Gastrocnemius medialis (tissue), 4 donors: ENCODE data around the gene SEPTIN12. TPM values are rescaled to one million over a fixed set of nuclear protein-coding genes. Genes with fewer than 3 reads are reported as not detected.

ENCODE experiments used
- ATAC-seq, 2 donors: fragments of 150-250 bp; one replicate each; pipeline ENCODE4 v1.9.1; 2016
- DNase-seq, 2 donors: peaks; one replicate each; pipeline ENCODE4 v3.0.0-alpha.2; 2019
- H3K27ac ChIP-seq, 4 donors: fragments of 200-600 bp; sonication (generic); 1 replicate in 1 of 4; 2 replicates in 3 of 4; pipeline ENCODE4 v1.5.1; 2016 to 2018; ENCODE audit warnings: mild to moderate bottlenecking in 2 of 4, moderate library complexity in 1 of 4
- H3K27me3 ChIP-seq, 3 donors: fragments of 200-600 bp; sonication (generic) in 2 of 3; 1 replicate in 1 of 3; 2 replicates in 2 of 3; pipeline versions ENCODE4 v1.5.1 to v1.6.0; 2016 to 2019; ENCODE audit warnings: mild to moderate bottlenecking in 1 of 3, moderate library complexity in 1 of 3
- H3K36me3 ChIP-seq, 2 donors: fragments of 200-600 bp; sonication (generic) in 1 of 2; one replicate each; pipeline ENCODE4 v1.5.1; 2017 to 2018
- H3K4me1 ChIP-seq, 2 donors: fragments of 200-600 bp; sonication (generic) in 1 of 2; one replicate each; pipeline ENCODE4 v1.5.1; 2016 to 2017; ENCODE audit warnings: mild to moderate bottlenecking in 2 of 2
- H3K4me3 ChIP-seq, 4 donors: fragments of 200-600 bp; sonication (generic) in 3 of 4; 1 replicate in 1 of 4; 2 replicates in 3 of 4; pipeline ENCODE4 v1.5.1; 2016 to 2019; ENCODE audit warnings: mild to moderate bottlenecking in 2 of 4
- H3K9me3 ChIP-seq, 3 donors: fragments of 200-600 bp; sonication (generic) in 2 of 3; 1 replicate in 1 of 3; 2 replicates in 2 of 3; pipeline ENCODE4 v1.5.1; 2016 to 2019
- POLR2A ChIP-seq, 2 donors: fragments of 450-650 bp; IDR thresholded peaks; one replicate each; pipeline ENCODE4 v1.6.1; 2017; ENCODE audit warnings: antibody characterized with exemption in 2 of 2, mild to moderate bottlenecking in 2 of 2, moderate library complexity in 2 of 2
- in situ Hi-C, 4 donors: fragments of 200-750 bp; cut with MboI; loops; one replicate each; pipeline versions ENCODE4 v1.15.0 to v1.8.0; 2017; ENCODE audit warnings: low sequenced_read_pairs in 4 of 4
- intact Hi-C: fragments of 100-400 bp; cut with DNase I; formaldehyde crosslinking; loops from one replicate; pipeline ENCODE4 v1.15.1; 2023; ENCODE audit warnings: low total_unique reads
- total RNA-seq, 4 donors: library from RNA; depleted of rRNA; stranded (reverse); fragments of >200 nt; gene quantifications; one replicate each; pipeline versions ENCODE4 v1.1.0 to v1.2.3, GENCODE V29; 2016
- TF ChIP-seq, protein P1 (sequence below), 5 experiments: fragments of 450-650 bp in 3 of 5; fragments of 200-600 bp in 2 of 5; sonication (generic) in 2 of 5; IDR thresholded peaks in 4 of 5; conservative IDR thresholded peaks in 1 of 5; 1 replicate in 4 of 5; 2 replicates in 1 of 5; pipeline ENCODE4 v1.5.1; 2016 to 2019; ENCODE audit warnings: antibody characterized with exemption in 5 of 5, mild to moderate bottlenecking in 3 of 5, moderate library complexity in 3 of 5

The SEPTIN12 gene
- total RNA-seq, 4 donors from 2014 or later, result not detected

DNA sequence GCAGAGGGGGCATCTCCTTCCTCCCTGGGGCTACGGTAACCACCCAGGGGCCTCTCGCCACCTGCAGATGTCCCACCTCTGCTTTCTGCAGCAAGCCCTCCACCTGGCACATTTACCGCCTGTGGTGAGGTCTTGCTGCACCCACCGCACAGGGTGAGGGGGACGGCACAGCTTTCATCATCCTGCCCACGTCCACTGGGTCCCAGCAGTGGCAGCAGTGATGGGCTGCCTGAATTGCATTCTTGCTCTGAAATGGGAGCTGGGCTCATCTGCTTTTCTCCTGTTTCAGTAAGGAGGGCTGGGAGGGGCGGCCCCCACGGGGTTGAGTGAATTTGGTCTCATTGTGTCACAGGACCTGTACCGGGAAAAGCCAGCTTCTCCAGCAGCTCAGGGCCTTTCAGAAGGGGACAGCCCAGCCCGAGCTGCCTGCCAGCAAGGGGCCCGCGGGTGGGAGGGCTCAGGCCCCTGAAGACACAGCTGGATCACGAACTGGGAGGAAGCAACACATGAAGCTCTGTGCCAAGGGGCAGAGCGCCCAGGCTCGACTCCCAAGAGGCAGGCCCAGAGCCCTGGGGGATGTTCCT lies 41.1 kb downstream of the SEPTIN12 start:
- ATAC-seq, result no peak
- in situ Hi-C loops (no loop called here), intact Hi-C loops (no loop called here)
- Histone ChIP-seq H3K36me3 (peaks cover 2 to 13% of the 10 kb centered on the region in 2 donors), H3K4me3 (no peak overlapping the region), H3K27me3 (peaks cover 0 to 3% (median 0%) of the 10 kb centered on the region in 3 donors), H3K27ac (no peak overlapping the region), H3K4me1 (peaks cover 0 to 3% of the 10 kb centered on the region in 2 donors), H3K9me3 (no peaks in the 10 kb centered on the region)
- TF ChIP-seq, protein P1, sequence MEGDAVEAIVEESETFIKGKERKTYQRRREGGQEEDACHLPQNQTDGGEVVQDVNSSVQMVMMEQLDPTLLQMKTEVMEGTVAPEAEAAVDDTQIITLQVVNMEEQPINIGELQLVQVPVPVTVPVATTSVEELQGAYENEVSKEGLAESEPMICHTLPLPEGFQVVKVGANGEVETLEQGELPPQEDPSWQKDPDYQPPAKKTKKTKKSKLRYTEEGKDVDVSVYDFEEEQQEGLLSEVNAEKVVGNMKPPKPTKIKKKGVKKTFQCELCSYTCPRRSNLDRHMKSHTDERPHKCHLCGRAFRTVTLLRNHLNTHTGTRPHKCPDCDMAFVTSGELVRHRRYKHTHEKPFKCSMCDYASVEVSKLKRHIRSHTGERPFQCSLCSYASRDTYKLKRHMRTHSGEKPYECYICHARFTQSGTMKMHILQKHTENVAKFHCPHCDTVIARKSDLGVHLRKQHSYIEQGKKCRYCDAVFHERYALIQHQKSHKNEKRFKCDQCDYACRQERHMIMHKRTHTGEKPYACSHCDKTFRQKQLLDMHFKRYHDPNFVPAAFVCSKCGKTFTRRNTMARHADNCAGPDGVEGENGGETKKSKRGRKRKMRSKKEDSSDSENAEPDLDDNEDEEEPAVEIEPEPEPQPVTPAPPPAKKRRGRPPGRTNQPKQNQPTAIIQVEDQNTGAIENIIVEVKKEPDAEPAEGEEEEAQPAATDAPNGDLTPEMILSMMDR (IDR thresholded peaks at IDR 0.05 in 4 of 5, conservative IDR thresholded peaks at IDR 0.05 in 1 of 5), result no peak
- no peak for TF ChIP-seq POLR2A (IDR thresholded peaks at IDR 0.05)
- no peak for DNase-seq

DNA sequence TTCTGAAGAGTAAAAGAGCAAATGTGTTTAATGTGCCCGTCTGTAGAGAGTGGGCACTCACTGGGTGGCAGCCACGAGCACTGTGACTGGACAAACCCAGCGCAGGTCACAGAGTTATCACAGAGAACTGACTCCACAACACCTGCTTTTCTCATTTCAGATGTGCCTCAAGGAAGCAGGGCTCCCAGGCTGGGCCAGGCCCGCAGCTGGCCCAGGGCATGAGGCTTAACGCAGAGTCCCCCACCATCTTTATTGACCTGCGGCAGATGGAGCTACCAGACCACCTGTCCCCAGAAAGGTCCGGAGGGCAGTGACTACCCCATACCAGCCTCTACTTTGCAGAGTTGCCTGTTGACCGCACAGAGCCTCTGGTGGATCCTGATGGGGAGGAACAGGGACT lies 41.9 kb downstream of the SEPTIN12 start:
- peaks cover 0 to 4% of the 10 kb centered on the region in 2 donors for H3K36me3 ChIP-seq
- peaks cover 0 to 3% (median 0%) of the 10 kb centered on the region in 3 donors for H3K27me3 ChIP-seq
- intact Hi-C loops, result no loop called here
- DNase-seq (no peak), ATAC-seq (no peak)
- no peak overlapping the region for H3K27ac ChIP-seq
- no peaks in the 10 kb centered on the region for H3K9me3 ChIP-seq
- in situ Hi-C loops, result no loop called here
- peaks cover 0 to 3% of the 10 kb centered on the region in 2 donors for H3K4me1 ChIP-seq
- no peak overlapping the region for H3K4me3 ChIP-seq
- TF ChIP-seq, protein P1 (IDR thresholded peaks at IDR 0.05 in 4 of 5, conservative IDR thresholded peaks at IDR 0.05 in 1 of 5), result no peak
- TF ChIP-seq POLR2A (IDR thresholded peaks at IDR 0.05), result no peak

DNA sequence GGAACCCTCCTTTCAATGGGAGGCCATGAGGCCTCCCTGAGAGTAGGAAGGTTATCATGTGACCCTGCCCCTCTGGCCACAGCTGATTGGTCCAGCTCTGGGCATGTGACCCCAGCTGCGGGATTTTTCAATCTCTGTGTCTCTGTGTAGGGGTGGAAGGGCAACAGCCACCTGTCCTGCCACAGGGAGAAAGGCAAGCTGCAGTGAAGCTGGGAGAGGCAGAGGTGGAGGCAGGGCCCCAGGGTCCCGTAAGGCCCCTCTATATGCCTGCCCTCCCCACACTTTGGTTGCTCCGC lies 42.9 kb downstream of the SEPTIN12 start:
- Histone ChIP-seq H3K27ac (no peak overlapping the region), H3K4me1 (peaks cover 0 to 3% of the 10 kb centered on the region in 2 donors), H3K4me3 (no peak overlapping the region), H3K36me3 (no peaks in the 10 kb centered on the region), H3K9me3 (no peaks in the 10 kb centered on the region), H3K27me3 (peaks cover 0 to 3% (median 0%) of the 10 kb centered on the region in 3 donors)
- TF ChIP-seq, protein P1 (IDR thresholded peaks at IDR 0.05 in 4 of 5, conservative IDR thresholded peaks at IDR 0.05 in 1 of 5), result no peak
- TF ChIP-seq POLR2A (IDR thresholded peaks at IDR 0.05), result no peak
- DNase-seq (no peak), ATAC-seq (no peak)
- in situ Hi-C loops, result no loop called here
- intact Hi-C loops, result no loop called here

DNA sequence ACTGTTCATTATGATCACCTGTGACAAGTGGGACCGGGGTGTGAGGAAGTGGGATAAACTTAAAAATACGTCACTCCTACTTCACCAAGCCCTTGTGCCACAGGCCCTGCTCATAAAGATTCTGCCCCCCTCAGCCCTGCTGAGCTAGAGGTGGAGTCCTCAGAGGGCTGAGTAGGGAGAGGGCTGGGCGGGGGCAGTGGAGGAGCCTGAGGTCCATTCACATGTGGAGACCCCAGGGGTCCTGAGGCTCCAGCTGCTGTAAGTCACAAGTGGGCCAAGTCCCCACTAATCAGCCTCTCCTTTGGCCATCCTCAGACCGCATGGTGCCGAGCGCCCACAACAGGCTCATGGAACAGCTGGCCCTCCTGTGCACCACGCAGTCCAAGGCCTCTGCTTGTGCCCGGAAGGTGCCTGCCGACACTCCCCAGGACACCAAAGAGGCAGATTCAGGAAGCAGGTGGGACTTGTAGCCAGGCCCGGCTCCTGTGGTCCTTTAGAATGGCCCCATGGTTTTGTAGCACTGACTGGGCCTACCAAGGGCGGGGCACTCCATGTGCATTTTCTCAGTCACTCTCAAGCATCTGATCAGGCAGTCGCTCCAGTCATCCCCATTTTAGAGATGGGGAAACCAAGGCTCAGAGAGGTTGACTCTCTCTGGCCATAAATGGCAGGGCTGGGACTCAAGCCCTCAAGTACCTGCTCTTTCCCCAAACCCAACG lies 43.4 kb downstream of the SEPTIN12 start:
- in situ Hi-C loops (no loop called here), intact Hi-C loops (no loop called here)
- ATAC-seq (no peak), DNase-seq (no peak)
- Histone ChIP-seq H3K9me3 (no peaks in the 10 kb centered on the region), H3K36me3 (no peaks in the 10 kb centered on the region), H3K27me3 (peaks cover 0 to 3% (median 0%) of the 10 kb centered on the region in 3 donors), H3K4me3 (no peak overlapping the region), H3K4me1 (peaks cover 0 to 3% of the 10 kb centered on the region in 2 donors), H3K27ac (no peak overlapping the region)
- TF ChIP-seq, protein P1 (IDR thresholded peaks at IDR 0.05 in 4 of 5, conservative IDR thresholded peaks at IDR 0.05 in 1 of 5), result no peak
- TF ChIP-seq POLR2A (IDR thresholded peaks at IDR 0.05), result no peak
